ENCODE results near the gene SPDYE2.
"Not testable (repeated sequence)": the region's sequence is repeated elsewhere in the genome, so short reads cannot be mapped to it uniquely, and the experiment has no call there.

SPDYE2 gene

DNA sequence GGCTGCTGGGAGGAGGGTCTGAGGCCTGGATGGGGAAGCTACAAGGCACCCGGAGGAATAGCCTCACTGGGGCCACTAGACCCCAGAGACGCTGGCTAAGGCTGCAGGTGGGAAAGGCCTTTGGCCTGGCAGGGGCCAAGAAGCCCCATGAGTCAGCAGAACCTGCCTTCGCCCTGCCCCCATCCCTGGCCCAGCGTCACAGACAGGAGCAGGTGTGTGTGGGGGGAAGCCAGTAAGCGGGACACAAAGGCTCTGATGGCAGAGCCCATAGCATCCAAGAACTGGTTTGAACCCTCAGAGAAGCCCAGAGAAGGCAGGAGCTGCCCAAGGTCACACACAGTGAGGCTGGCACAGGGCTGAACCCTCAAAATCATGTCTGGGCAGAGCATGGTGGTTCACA is 55.8 kb downstream of the SPDYE2 start:
- not testable (repeated sequence) for DNase-seq

DNA sequence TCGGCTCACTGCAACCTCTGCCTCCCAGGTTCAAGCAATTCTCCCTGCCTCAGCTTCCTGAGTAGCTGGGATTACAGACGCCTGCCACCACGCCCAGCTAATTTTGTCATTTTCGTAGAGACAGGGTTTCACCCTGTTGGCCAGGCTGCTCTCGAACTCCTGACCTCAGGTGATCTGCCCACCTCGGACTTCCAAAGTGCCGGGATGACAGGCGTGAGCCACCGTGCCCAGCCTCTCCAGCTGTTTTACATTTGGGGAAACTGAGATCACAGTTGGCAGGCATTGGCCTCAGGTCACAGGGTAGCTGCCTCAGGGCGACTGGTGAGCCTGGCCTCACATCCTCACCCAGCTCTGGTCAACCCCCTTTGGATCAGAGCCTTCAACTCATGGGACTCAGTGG is 58.7 kb downstream of the SPDYE2 start:
- DNase-seq, result not testable (repeated sequence)

DNA sequence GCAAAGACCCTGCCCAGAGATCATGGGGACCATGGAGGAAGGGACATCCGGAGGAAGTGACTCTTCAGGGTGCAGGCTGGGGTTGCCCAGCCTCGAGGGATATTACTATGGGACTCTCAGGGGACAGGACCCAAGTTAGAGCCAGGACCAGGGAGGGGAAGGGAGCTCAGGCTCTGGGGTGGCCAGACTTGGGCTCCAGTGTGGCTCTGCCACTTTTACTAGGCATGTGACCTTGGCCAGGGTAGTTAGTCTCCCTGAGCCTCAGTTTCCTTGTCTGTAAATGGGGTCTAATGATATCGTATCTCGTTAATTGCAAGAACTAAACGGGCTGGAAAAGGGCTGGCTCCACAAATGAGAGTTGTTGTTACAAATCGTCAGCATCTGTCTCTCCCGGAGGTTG is 59.4 kb downstream of the SPDYE2 start:
- not testable (repeated sequence) for DNase-seq

DNA sequence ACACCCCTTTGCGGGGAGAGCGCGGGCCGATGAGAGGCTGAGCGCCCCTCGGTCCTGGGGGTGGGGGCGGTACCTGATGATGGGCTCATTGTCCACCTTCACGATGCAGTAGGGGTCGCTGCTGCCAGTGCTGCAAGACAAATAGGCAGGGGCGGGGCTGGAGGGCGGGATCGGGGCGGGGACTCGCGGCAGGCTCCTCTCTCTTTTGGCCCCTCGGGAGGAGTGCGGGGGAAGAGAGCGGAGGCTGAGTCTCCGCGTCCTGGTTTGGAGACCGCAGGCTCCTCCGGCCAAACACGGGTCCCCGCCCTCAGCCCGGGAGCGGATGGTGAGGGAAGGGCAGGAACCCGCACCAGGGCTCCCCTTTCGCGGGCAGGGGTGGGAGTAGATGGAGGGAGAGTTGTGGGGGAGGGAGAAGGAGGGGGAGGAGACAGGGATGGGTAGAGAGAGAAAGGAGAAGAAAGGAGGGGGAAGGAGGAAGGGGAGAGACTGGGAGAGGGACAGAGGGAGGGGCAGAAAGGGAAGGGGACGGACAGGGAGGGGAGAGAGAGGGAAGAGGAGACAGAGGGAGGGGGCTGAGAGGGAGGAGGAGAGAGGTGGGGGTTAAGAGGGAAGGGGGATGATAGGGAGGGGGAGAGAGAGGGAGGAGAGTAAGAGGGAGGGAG is 60.1 kb downstream of the SPDYE2 start:
- DNase-seq, result not testable (repeated sequence)

DNA sequence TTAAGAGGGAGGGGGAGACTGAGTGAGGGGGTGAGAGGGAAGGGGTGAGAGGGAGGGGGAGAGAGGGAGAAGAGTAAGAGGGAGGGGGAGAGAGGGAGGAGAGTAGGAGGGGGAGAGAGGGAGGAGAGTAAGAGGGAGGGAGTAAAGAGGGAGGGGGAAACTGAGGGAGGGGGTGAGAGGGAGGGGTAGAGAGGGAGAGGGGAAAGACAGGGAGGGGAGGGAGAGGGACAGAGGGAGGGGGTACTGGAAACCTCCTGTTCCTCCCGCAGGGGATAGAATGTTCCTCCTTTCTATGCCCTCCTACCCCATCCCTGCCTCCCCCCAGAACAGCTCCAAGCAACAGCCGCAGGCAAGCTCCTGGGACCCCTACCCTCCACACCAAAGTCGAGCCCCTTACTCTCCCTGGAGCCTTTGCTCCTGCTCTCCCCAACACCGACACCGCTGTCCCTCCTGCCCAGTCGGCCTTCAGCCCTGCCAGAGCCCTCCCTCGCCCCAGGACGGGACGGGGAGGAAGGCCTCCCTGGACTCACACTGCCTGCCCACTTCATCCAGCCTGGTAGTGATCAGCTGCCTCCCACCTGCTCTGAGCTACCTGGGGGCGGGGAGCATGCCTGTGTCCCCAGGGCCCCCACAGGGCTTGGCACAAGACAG is 60.8 kb downstream of the SPDYE2 start:
- DNase-seq, result peak; percentile 63

All from right hindlimb (tissue), 1 donor.